ENCODE data around the gene ATP2A2.

ATP2A2 gene

DNA sequence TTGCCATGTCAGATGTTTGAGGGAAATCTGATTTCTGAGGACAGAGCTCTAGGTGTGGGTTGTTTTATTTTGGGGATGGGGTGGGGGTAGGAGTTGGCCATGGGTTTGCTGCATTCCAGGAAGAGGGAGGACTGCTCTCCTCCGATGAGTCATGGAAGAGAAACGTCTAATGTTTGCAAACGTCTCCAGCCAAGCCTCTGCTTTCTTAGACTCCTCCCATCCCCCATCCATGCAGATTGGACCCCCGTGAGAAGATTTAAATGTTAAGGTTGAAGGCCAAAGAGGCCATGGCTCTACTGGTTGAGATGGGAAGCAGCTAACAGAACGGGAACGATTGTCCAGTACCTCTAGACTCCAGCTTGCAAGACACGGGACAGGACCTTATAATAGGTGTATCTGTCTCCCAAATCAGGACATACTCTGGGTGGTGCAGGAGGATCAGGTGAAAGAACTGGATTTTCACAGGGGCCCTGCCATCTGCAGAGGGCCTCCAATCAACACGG is 11.4 kb upstream of the ATP2A2 start:
- Histone ChIP-seq H4K8ac (ENCODE audit: low read depth, low read length) (peak overlapping the region; percentile 25), H3K18ac (ENCODE audit: low read length) (no peak overlapping the region), H4K91ac (ENCODE audit: low read depth, low read length) (peak overlapping the region; percentile 20), H2BK5ac (ENCODE audit: low read depth, low read length, poor library complexity) (no peak overlapping the region), H3K4me3 (ENCODE audit: low read depth, low read length) (no peak overlapping the region), H3K4me2 (ENCODE audit: low read length) (peak overlapping the region; percentile 9), H3K36me3 (ENCODE audit: control insufficient read depth in 1 of 2, insufficient read depth in 2 of 2, low read length in 2 of 2) (no peaks in the 10 kb centered on the region), H3K4ac (ENCODE audit: low read depth, low read length) (peak overlapping the region; percentile 2), H3K23ac (ENCODE audit: low read length) (no peak overlapping the region), H2BK12ac (ENCODE audit: low read length) (no peak overlapping the region), H3K27ac (ENCODE audit: low read depth, low read length) (no peak overlapping the region), H2BK120ac (ENCODE audit: insufficient read depth, low read length, poor library complexity) (no peak overlapping the region), H3K79me1 (ENCODE audit: low read length) (no peaks in the 10 kb centered on the region), H3K27me3 (ENCODE audit: insufficient read depth, low read length) (no peaks in the 10 kb centered on the region), H3K79me2 (ENCODE audit: control insufficient read depth, insufficient read depth, low read length, poor library complexity) (no peaks in the 10 kb centered on the region), H4K12ac (ENCODE audit: low read depth, low read length) (no peak overlapping the region), H3K9me3 (ENCODE audit: insufficient read depth, low read depth, low read length) (no peaks in the 10 kb centered on the region), H3K4me1 (ENCODE audit: control insufficient read depth in 1 of 2, insufficient read depth in 2 of 2, low read length in 2 of 2) (peaks cover 14 to 18% of the 10 kb centered on the region in 2 experiments), H2AFZ (ENCODE audit: insufficient read depth, low read length, poor library complexity) (peak overlapping the region; percentile 15), H3K9ac (ENCODE audit: low read length) (no peak overlapping the region), H3K14ac (ENCODE audit: low read length) (no peak overlapping the region), H2AK5ac (ENCODE audit: low read length) (no peak overlapping the region)
- no CpG with 5 or more reads among the region's 8 CpGs for WGBS (ENCODE audit: extremely low coverage, insufficient coverage, insufficient read length)
- peak in 1 of 2 donors; percentile 22 for DNase-seq

DNA sequence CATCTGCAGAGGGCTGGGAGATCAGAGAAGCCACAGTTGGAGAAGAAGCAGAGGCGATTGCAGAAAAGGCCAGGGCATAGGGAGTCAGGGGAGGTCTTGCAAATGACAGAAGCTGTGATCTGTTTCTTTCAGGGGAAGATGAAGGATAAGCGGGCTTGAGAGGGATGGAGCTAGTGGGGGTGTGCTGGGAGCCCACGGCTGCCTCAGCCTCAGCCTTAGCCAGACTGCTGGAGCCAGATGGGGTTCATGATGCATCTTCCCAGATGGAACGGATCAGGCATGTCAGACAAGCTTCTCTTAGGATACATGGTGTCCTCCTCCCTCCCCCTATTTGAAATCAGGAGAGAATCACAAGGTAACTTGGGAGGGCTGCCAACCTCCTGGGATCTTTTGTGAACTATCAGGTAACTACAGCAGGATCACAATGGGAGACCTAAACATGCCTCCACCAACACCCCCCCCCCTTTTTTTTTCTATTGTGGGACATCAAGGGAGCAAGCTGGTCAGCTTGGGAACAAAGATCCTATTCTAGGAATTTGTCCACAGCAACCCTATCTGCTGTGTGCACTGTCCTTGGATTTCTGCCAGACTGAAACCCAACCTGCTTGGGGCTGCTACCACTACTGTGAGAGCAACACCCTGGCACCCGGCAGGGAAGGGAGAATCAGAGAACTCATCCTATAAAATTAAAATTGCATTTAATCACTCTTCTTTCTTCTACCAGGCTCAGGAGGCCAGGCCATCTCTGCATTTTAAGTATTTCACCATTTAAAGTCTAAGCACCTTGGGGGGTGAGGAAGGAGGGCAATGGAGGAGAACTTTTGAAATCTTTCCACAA is 10.7 kb upstream of the ATP2A2 start:
- no CpG with 5 or more reads among the region's 5 CpGs for WGBS (ENCODE audit: extremely low coverage, insufficient coverage, insufficient read length)
- H3K4me1 ChIP-seq (ENCODE audit: control insufficient read depth in 1 of 2, insufficient read depth in 2 of 2, low read length in 2 of 2), result peaks cover 14 to 18% of the 10 kb centered on the region in 2 experiments
- no peak for DNase-seq

DNA sequence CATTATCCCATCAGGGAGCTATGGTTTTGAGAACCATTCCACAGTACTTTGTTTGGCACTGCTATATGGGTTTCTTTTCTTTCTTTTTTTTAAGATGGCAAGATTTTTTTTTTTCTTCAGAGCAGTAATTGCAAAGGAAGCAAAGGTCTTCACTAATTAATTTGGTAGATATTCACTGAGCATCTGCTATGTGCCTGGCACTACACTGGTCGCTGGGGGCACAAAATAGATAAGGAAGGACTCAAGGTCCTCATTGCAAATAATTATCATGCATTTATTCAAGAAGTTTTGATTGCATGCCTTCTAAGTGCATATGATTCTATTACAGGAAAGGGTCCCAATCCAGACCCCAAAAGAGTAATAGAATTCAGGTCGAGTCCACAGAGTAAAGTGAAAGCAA is 10.0 kb upstream of the ATP2A2 start:
- Histone ChIP-seq H4K91ac (ENCODE audit: low read depth, low read length) (no peak overlapping the region), H2BK5ac (ENCODE audit: low read depth, low read length, poor library complexity) (no peak overlapping the region), H2AFZ (ENCODE audit: insufficient read depth, low read length, poor library complexity) (no peak overlapping the region), H3K9me3 (ENCODE audit: insufficient read depth, low read depth, low read length) (no peaks in the 10 kb centered on the region), H2BK12ac (ENCODE audit: low read length) (no peak overlapping the region), H3K4me3 (ENCODE audit: low read depth, low read length) (no peak overlapping the region), H2AK5ac (ENCODE audit: low read length) (no peak overlapping the region), H3K4ac (ENCODE audit: low read depth, low read length) (no peak overlapping the region), H3K27me3 (ENCODE audit: insufficient read depth, low read length) (no peaks in the 10 kb centered on the region), H2BK120ac (ENCODE audit: insufficient read depth, low read length, poor library complexity) (no peak overlapping the region), H3K9ac (ENCODE audit: low read length) (no peak overlapping the region), H4K12ac (ENCODE audit: low read depth, low read length) (no peak overlapping the region), H3K4me2 (ENCODE audit: low read length) (no peak overlapping the region), H3K36me3 (ENCODE audit: control insufficient read depth in 1 of 2, insufficient read depth in 2 of 2, low read length in 2 of 2) (no peaks in the 10 kb centered on the region), H3K4me1 (ENCODE audit: control insufficient read depth in 1 of 2, insufficient read depth in 2 of 2, low read length in 2 of 2) (peaks cover 14 to 18% of the 10 kb centered on the region in 2 experiments), H4K8ac (ENCODE audit: low read depth, low read length) (no peak overlapping the region), H3K14ac (ENCODE audit: low read length) (no peak overlapping the region), H3K79me2 (ENCODE audit: control insufficient read depth, insufficient read depth, low read length, poor library complexity) (no peaks in the 10 kb centered on the region), H3K27ac (ENCODE audit: low read depth, low read length) (no peak overlapping the region), H3K79me1 (ENCODE audit: low read length) (no peaks in the 10 kb centered on the region), H3K18ac (ENCODE audit: low read length) (no peak overlapping the region), H3K23ac (ENCODE audit: low read length) (no peak overlapping the region)
- WGBS (ENCODE audit: extremely low coverage, insufficient coverage, insufficient read length), result no CpG with 5 or more reads among the region's 2 CpGs
- no peak for DNase-seq

More for the DNA sequence above, 10.7 kb upstream of the ATP2A2 start:
- H3K9ac ChIP-seq (ENCODE audit: low read length), result no peak overlapping the region
- no peak overlapping the region for H2BK12ac ChIP-seq (ENCODE audit: low read length)
- no peak overlapping the region for H3K4me3 ChIP-seq (ENCODE audit: low read depth, low read length)
- H3K4me2 ChIP-seq (ENCODE audit: low read length), result peak overlapping the region; percentile 9
- no peak overlapping the region for H3K18ac ChIP-seq (ENCODE audit: low read length)
- no peak overlapping the region for H3K23ac ChIP-seq (ENCODE audit: low read length)
- H2BK120ac ChIP-seq (ENCODE audit: insufficient read depth, low read length, poor library complexity), result no peak overlapping the region
- H3K14ac ChIP-seq (ENCODE audit: low read length), result no peak overlapping the region
- no peak overlapping the region for H2BK5ac ChIP-seq (ENCODE audit: low read depth, low read length, poor library complexity)
- H4K12ac ChIP-seq (ENCODE audit: low read depth, low read length), result no peak overlapping the region
- H3K9me3 ChIP-seq (ENCODE audit: insufficient read depth, low read depth, low read length), result no peaks in the 10 kb centered on the region
- no peak overlapping the region for H2AK5ac ChIP-seq (ENCODE audit: low read length)
- H3K36me3 ChIP-seq (ENCODE audit: control insufficient read depth in 1 of 2, insufficient read depth in 2 of 2, low read length in 2 of 2), result no peaks in the 10 kb centered on the region
- peak overlapping the region; percentile 15 for H2AFZ ChIP-seq (ENCODE audit: insufficient read depth, low read length, poor library complexity)
- H3K79me1 ChIP-seq (ENCODE audit: low read length), result no peaks in the 10 kb centered on the region
- no peaks in the 10 kb centered on the region for H3K27me3 ChIP-seq (ENCODE audit: insufficient read depth, low read length)
- no peak overlapping the region for H3K4ac ChIP-seq (ENCODE audit: low read depth, low read length)
- H3K27ac ChIP-seq (ENCODE audit: low read depth, low read length), result no peak overlapping the region
- H3K79me2 ChIP-seq (ENCODE audit: control insufficient read depth, insufficient read depth, low read length, poor library complexity), result no peaks in the 10 kb centered on the region
- H4K8ac ChIP-seq (ENCODE audit: low read depth, low read length), result no peak overlapping the region
- H4K91ac ChIP-seq (ENCODE audit: low read depth, low read length), result peak overlapping the region; percentile 20

DNA sequence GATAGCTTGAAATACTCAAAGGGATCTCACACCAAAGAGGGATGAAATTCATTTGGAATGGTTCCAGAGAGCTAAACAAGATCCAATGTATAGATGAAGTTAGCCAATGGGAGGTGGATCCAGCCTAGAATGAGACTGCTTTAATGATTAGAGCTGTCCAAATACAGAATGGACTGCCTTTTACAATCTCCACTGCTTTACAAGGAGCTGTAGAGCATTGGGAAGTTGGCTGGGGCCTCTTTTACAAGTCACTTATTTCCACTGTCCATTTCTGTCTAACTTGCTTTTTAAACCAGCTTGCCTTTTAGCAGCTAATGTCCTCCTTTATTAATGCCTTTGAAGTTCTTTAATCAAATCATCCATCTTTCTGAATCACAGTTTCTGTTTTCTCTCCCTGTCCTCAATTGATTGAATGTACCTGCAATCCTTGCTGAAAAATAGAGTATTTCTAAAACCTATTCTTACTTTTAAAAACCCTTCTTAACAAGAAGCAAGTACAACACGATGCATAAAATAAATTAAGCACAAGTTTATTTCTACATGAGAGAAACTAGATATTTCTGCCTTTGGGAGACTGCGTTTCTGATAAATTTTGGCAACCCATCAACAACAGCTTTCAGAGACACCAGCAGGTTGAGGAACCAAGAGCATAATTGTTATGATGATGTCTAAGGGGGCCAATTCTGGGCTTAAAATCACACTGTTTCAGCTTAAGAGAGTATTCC is 3.4 kb upstream of the ATP2A2 start:
- H2BK5ac ChIP-seq (ENCODE audit: low read depth, low read length, poor library complexity), result no peak overlapping the region
- H2AFZ ChIP-seq (ENCODE audit: insufficient read depth, low read length, poor library complexity), result no peak overlapping the region
- H4K12ac ChIP-seq (ENCODE audit: low read depth, low read length), result no peak overlapping the region
- no peaks in the 10 kb centered on the region for H3K27me3 ChIP-seq (ENCODE audit: insufficient read depth, low read length)
- H2BK120ac ChIP-seq (ENCODE audit: insufficient read depth, low read length, poor library complexity), result no peak overlapping the region
- WGBS (ENCODE audit: extremely low coverage, insufficient coverage, insufficient read length), result no CpG with 5 or more reads among the region's 2 CpGs
- no peak overlapping the region for H2BK12ac ChIP-seq (ENCODE audit: low read length)
- no peak overlapping the region for H3K23ac ChIP-seq (ENCODE audit: low read length)
- H3K36me3 ChIP-seq (ENCODE audit: control insufficient read depth in 1 of 2, insufficient read depth in 2 of 2, low read length in 2 of 2), result no peaks in the 10 kb centered on the region
- no peak overlapping the region for H3K9ac ChIP-seq (ENCODE audit: low read length)
- peaks cover 3 to 6% of the 10 kb centered on the region in 2 experiments for H3K4me1 ChIP-seq (ENCODE audit: control insufficient read depth in 1 of 2, insufficient read depth in 2 of 2, low read length in 2 of 2)
- no peak overlapping the region for H3K4me3 ChIP-seq (ENCODE audit: low read depth, low read length)
- DNase-seq, result no peak
- no peaks in the 10 kb centered on the region for H3K9me3 ChIP-seq (ENCODE audit: insufficient read depth, low read depth, low read length)
- peaks cover 14% of the 10 kb centered on the region for H3K79me1 ChIP-seq (ENCODE audit: low read length)
- H4K8ac ChIP-seq (ENCODE audit: low read depth, low read length), result no peak overlapping the region
- H3K18ac ChIP-seq (ENCODE audit: low read length), result no peak overlapping the region
- no peak overlapping the region for H3K27ac ChIP-seq (ENCODE audit: low read depth, low read length)
- no peak overlapping the region for H3K14ac ChIP-seq (ENCODE audit: low read length)
- H2AK5ac ChIP-seq (ENCODE audit: low read length), result no peak overlapping the region
- H4K91ac ChIP-seq (ENCODE audit: low read depth, low read length), result no peak overlapping the region
- H3K4ac ChIP-seq (ENCODE audit: low read depth, low read length), result no peak overlapping the region
- H3K4me2 ChIP-seq (ENCODE audit: low read length), result no peak overlapping the region
- H3K79me2 ChIP-seq (ENCODE audit: control insufficient read depth, insufficient read depth, low read length, poor library complexity), result peaks cover 11% of the 10 kb centered on the region

Measured in trophoblast cell (in vitro differentiated cells and primary cell).